ENCODE measurements around the gene WDR43. TPM values are rescaled to one million over a fixed set of nuclear protein-coding genes. Genes with fewer than 3 reads are reported as not detected.

The WDR43 gene
- total and polyA plus RNA-seq, 2 donors from 2014 or later = 9.6 to 40.5 TPM

- H3K9me3 ChIP-seq (ENCODE audit: control insufficient read depth in 2 of 3, insufficient read depth in 1 of 3, low read length in 3 of 3) = no peaks in the 10 kb centered on the region
- H3K36me3 ChIP-seq (ENCODE audit: control insufficient read depth in 2 of 3, insufficient read depth in 3 of 3, low read length in 3 of 3) = peaks cover 5 to 37% (median 11%) of the 10 kb centered on the region in 3 donors
- no peak overlapping the region for H3K4me3 ChIP-seq (ENCODE audit: low read length in 3 of 3)
- DNase-seq (no peak), FAIRE-seq (no peak)
- no peak overlapping the region for H3K27ac ChIP-seq (ENCODE audit: low read depth in 2 of 2, low read length in 2 of 2)
- peaks cover 0 to 3% (median 0%) of the 10 kb centered on the region in 3 donors for H3K4me1 ChIP-seq (ENCODE audit: control insufficient read depth in 2 of 3, insufficient read depth in 2 of 3, low read depth in 1 of 3, low read length in 3 of 3)
- TF ChIP-seq, protein P1, sequence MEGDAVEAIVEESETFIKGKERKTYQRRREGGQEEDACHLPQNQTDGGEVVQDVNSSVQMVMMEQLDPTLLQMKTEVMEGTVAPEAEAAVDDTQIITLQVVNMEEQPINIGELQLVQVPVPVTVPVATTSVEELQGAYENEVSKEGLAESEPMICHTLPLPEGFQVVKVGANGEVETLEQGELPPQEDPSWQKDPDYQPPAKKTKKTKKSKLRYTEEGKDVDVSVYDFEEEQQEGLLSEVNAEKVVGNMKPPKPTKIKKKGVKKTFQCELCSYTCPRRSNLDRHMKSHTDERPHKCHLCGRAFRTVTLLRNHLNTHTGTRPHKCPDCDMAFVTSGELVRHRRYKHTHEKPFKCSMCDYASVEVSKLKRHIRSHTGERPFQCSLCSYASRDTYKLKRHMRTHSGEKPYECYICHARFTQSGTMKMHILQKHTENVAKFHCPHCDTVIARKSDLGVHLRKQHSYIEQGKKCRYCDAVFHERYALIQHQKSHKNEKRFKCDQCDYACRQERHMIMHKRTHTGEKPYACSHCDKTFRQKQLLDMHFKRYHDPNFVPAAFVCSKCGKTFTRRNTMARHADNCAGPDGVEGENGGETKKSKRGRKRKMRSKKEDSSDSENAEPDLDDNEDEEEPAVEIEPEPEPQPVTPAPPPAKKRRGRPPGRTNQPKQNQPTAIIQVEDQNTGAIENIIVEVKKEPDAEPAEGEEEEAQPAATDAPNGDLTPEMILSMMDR (IDR thresholded peaks at IDR 0.05; ENCODE audit: borderline replicate concordance, extremely low read depth, insufficient read depth) = no peak
- intact Hi-C loops (cut with DNase I) = no loop called here
- H3K27me3 ChIP-seq (ENCODE audit: control insufficient read depth, insufficient read depth, low read length) = no peaks in the 10 kb centered on the region
- no peak overlapping the region for H3K9ac ChIP-seq (ENCODE audit: low read length in 3 of 3)
Measured at GRCh38 chr2:28904802-28905457, 10.5 kb downstream of the WDR43 start.

DNA sequence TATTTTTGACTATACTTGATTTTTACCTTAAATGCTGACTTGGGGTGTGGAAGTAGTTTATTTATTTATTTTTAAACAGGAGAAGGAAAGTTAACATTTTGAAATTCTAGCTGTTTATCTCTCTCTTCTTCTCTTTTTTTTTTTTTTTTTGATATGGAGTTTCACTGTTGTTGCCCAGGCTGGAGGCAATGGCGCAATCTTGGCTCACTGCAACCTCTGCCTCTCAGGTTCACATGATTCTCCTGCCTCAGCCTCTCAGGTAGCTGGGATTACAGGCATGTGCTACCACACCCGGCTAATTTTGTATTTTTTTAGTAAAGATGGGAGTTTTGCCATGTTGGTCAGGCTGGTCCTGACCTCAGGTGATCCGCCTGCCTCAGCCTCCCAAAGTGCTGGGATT lies 11.1 kb downstream of the WDR43 start:
- TF ChIP-seq, protein P1 (IDR thresholded peaks at IDR 0.05; ENCODE audit: borderline replicate concordance, extremely low read depth, insufficient read depth) = no peak
- Histone ChIP-seq H3K4me3 (ENCODE audit: low read length in 3 of 3) (no peak overlapping the region), H3K4me1 (ENCODE audit: control insufficient read depth in 2 of 3, insufficient read depth in 2 of 3, low read depth in 1 of 3, low read length in 3 of 3) (peaks cover 0 to 3% (median 0%) of the 10 kb centered on the region in 3 donors), H3K27me3 (ENCODE audit: control insufficient read depth, insufficient read depth, low read length) (no peaks in the 10 kb centered on the region), H3K27ac (ENCODE audit: low read depth in 2 of 2, low read length in 2 of 2) (no peak overlapping the region), H3K9ac (ENCODE audit: low read length in 3 of 3) (no peak overlapping the region), H3K36me3 (ENCODE audit: control insufficient read depth in 2 of 3, insufficient read depth in 3 of 3, low read length in 3 of 3) (peaks cover 5 to 37% (median 13%) of the 10 kb centered on the region in 3 donors), H3K9me3 (ENCODE audit: control insufficient read depth in 2 of 3, insufficient read depth in 1 of 3, low read length in 3 of 3) (no peaks in the 10 kb centered on the region)
- intact Hi-C loops (cut with DNase I) = no loop called here
- DNase-seq = no peak
- no peak for FAIRE-seq

DNA sequence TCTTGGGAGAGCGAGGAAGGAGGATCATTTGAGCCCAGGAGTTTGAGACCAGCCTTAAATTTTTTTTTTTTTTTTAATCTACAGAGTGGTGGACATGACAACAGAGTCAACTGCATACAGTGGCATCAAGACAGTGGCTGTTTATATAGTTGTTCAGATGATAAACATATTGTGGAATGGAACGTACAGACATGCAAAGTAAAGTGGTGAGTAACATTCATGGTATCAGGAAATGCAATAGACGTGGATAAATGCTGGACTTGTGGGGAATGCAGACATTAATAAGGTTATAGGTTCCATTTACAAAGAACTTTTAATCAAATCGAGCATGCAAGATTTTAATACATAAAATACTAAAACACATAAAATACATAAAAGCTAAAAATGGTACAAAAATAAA lies 11.9 kb downstream of the WDR43 start:
- FAIRE-seq (no peak), DNase-seq (no peak)
- TF ChIP-seq, protein P1 (IDR thresholded peaks at IDR 0.05; ENCODE audit: borderline replicate concordance, extremely low read depth, insufficient read depth) = no peak
- H3K36me3 ChIP-seq (ENCODE audit: control insufficient read depth in 2 of 3, insufficient read depth in 3 of 3, low read length in 3 of 3) = peaks cover 5 to 37% (median 13%) of the 10 kb centered on the region in 3 donors
- no peak overlapping the region for H3K4me3 ChIP-seq (ENCODE audit: low read length in 3 of 3)
- H3K27me3 ChIP-seq (ENCODE audit: control insufficient read depth, insufficient read depth, low read length) = no peaks in the 10 kb centered on the region
- no peak overlapping the region for H3K27ac ChIP-seq (ENCODE audit: low read depth in 2 of 2, low read length in 2 of 2)
- no peak overlapping the region for H3K9ac ChIP-seq (ENCODE audit: low read length in 3 of 3)
- intact Hi-C loops (cut with DNase I) = no loop called here
- H3K4me1 ChIP-seq (ENCODE audit: control insufficient read depth in 2 of 3, insufficient read depth in 2 of 3, low read depth in 1 of 3, low read length in 3 of 3) = no peaks in the 10 kb centered on the region
- H3K9me3 ChIP-seq (ENCODE audit: control insufficient read depth in 2 of 3, insufficient read depth in 1 of 3, low read length in 3 of 3) = no peaks in the 10 kb centered on the region
